Activated CD4-positive, alpha-beta T cell treated with anti-CD3 and anti-CD28 coated beads, Interleukin-2, amount 10 ng/mL, durations not matched to agents 7 days and 5 days (primary cell): ENCODE results near the gene RAD51. TPM values are rescaled to one million over a fixed set of nuclear protein-coding genes. Genes with fewer than 3 reads are reported as not detected.

Experiments
- CTCF ChIA-PET: fragments of 350-600 bp; sonication (Branson Sonifier 250); formaldehyde crosslinking; loops from one replicate; lab custom pipeline; 2021; ENCODE audit warnings: antibody characterized with exemption; lab: Charles Lee
- POLR2A ChIA-PET: fragments of 350-600 bp; sonication (Branson Sonifier 250); formaldehyde crosslinking; loops from one replicate; lab custom pipeline; 2021; ENCODE audit warnings: antibody characterized with exemption; lab: Charles Lee
- DNase-seq: peaks from one replicate; pipeline ENCODE4 v3.0.0-alpha.2; 2020
- H3K27ac Mint-ChIP-seq: one replicate; pipeline ENCODE4 v1.8.0; 2021; ENCODE audit warnings: mild to moderate bottlenecking, moderate library complexity, mixed read lengths
- H3K27me3 Mint-ChIP-seq: one replicate; pipeline ENCODE4 v1.8.0; 2021; ENCODE audit warnings: mixed read lengths
- H3K36me3 Mint-ChIP-seq: one replicate; pipeline ENCODE4 v1.8.0; 2021; ENCODE audit warnings: low read depth, mixed read lengths
- H3K4me1 Mint-ChIP-seq: one replicate; pipeline ENCODE4 v1.8.0; 2021; ENCODE audit warnings: mixed read lengths
- H3K4me3 Mint-ChIP-seq: one replicate; pipeline ENCODE4 v1.8.0; 2021; ENCODE audit warnings: mild to moderate bottlenecking, moderate library complexity, mixed read lengths
- H3K9me3 Mint-ChIP-seq: one replicate; pipeline ENCODE4 v1.8.0; 2021; ENCODE audit warnings: mixed read lengths
- total RNA-seq, 2 experiments: library from RNA; stranded (reverse); gene quantifications; one replicate each; pipeline ENCODE4 v1.2.3, GENCODE V29; 2021

The RAD51 gene
- total RNA-seq, 2 experiments from 2014 or later: 59.9 to 66.7 TPM

DNA sequence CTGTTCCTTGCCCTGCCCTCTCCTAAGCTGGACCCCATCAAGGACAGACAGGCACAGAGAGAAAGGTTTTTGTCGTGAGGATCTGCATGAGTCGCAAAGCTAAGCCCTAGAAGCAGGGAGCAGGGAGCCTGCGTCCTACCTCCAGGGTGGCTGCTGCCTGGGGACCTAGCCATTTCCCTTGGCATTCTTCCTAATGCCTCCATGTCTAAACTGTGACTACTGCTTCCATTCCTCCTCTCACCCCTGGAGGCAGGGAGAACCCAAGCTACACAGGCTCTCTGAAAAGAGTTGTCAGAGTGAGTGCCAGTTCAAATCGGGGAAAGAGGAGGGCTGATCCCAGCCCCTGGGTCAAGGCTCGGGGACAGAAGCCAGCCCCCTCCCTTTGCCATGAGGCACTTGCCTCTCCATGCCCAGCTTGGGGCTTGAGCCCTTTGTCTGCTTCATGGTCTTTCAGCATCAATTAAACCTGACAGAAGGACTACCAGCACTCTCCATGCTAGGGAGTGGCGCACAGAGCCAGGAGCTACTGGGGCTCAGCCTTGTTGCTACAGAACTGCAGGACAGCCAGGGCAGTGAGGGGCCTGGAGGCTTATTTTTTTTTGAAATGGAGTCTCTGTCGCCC lies 71.3 kb downstream of the RAD51 start:
- peaks cover 17% of the 10 kb centered on the region for H3K36me3 Mint-ChIP-seq
- no peaks in the 10 kb centered on the region for H3K9me3 Mint-ChIP-seq
- peaks cover 58% of the 10 kb centered on the region for H3K4me1 Mint-ChIP-seq
- H3K27ac Mint-ChIP-seq: no peak overlapping the region
- H3K27me3 Mint-ChIP-seq: no peaks in the 10 kb centered on the region
- POLR2A ChIA-PET: interaction anchor here (0.6 to 1.5 kb wide), 2 partner anchors 10 kb away, joined by 4 to 6 read pairs; no protein-coding TSS in a partner anchor
- CTCF ChIA-PET: interaction anchor here (0.6 to 2.8 kb wide), 10 partner anchors 9 to 470 kb away, joined by 3 to 13 read pairs (median 3); partner anchors contain the start of gene VPS18
- no peak for DNase-seq
- no peak overlapping the region for H3K4me3 Mint-ChIP-seq

DNA sequence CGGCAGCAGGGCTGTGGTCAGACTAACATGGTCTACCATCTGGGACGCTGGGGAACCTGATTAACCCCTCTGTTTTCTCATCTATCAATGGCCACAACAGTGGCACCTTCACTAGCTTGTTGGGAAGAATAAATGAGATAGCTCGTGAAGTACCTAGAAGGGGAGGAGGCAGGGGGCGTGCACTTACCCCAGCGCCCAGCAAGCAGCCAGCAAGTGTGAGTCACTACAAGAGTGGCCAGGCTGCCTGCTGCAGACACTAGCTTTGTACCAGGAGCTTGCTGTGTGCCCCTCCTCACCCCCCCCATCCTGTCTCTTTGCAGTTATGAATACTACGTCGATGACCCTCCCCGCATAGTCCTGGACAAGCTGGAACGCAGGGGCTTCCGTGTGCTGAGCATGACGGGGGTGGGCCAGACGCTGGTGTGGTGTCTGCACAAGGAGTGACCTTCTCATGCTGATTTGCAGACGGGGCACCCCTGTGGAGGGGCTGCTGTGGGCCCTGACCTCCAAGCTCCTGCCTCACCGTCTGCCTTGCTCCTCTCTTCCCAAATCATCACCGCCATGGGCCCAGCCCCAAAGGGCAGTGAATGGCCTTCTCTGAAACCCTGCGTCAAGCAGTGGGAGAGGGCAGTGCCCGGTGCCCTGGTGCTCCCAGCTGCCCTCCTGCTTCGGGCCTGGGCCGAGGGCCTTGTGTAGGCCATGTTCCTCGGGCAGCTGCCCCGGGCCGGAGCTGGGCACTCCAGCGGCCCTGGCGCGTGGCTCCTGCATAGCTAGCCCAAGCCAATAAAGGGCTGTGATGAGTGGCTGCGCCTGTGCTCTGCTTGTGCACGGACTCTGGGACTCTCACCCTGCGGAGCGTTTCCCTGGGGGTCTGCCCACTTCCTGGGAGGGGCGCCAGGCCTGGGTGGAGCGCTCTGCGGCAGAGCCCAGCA lies 72.2 kb downstream of the RAD51 start:
- CTCF ChIA-PET: interaction anchor here (0.6 to 2.8 kb wide), 10 partner anchors 9 to 280 kb away, joined by 3 to 13 read pairs (median 4); partner anchors contain the start of gene VPS18
- no peaks in the 10 kb centered on the region for H3K9me3 Mint-ChIP-seq
- POLR2A ChIA-PET: interaction anchor here (0.7 kb wide), 1 partner anchor 10 kb away, joined by 3 read pairs; no protein-coding TSS in a partner anchor
- DNase-seq: no peak
- H3K27ac Mint-ChIP-seq: no peak overlapping the region
- H3K4me3 Mint-ChIP-seq: no peak overlapping the region
- no peaks in the 10 kb centered on the region for H3K27me3 Mint-ChIP-seq
- H3K4me1 Mint-ChIP-seq: peaks cover 58% of the 10 kb centered on the region
- peaks cover 18% of the 10 kb centered on the region for H3K36me3 Mint-ChIP-seq

DNA sequence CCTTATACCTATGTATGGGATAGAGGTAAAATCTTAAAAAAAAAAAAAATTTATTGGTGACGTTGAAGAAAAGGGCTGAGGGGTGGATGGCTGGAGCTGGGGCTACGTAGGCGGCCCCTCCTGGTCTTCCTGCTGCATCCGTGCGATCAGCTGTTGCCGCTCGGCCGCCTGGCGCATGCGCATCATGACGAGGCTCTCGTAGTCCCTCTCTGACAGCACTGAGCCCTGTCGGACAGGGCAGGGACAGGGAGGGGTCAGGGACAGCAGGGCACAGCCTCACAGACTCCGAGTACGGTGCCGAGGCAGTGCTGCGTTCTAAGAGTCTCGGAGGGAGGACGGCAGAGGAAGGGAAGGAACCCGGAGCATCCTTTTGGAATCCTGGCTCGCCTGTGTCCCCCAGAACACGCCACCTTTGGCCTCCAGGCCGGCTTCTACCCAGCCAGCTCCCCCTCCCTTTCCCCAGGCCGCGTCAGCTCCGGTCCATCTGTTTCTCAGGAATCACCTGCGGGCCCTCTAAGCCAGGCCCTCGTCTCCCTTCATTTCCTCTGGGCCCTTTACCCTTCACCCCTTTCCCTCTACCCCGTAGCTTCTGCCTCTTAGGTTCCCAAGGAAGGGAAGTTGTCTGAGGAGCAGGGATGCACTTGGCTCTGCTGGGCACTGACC lies 73.0 kb downstream of the RAD51 start:
- ChIA-PET POLR2A (interaction anchor here (0.7 kb wide), 1 partner anchor 9 kb away, joined by 3 read pairs; no protein-coding TSS in a partner anchor), CTCF (interaction anchor here (0.6 to 2.8 kb wide), 5 partner anchors 11 to 134 kb away, joined by 3 to 13 read pairs (median 6); no protein-coding TSS in a partner anchor)
- H3K27ac Mint-ChIP-seq: peak overlapping the region; percentile 62
- peaks cover 54% of the 10 kb centered on the region for H3K4me1 Mint-ChIP-seq
- H3K9me3 Mint-ChIP-seq: no peaks in the 10 kb centered on the region
- H3K36me3 Mint-ChIP-seq: peaks cover 20% of the 10 kb centered on the region
- DNase-seq: no peak
- no peaks in the 10 kb centered on the region for H3K27me3 Mint-ChIP-seq
- H3K4me3 Mint-ChIP-seq: no peak overlapping the region

DNA sequence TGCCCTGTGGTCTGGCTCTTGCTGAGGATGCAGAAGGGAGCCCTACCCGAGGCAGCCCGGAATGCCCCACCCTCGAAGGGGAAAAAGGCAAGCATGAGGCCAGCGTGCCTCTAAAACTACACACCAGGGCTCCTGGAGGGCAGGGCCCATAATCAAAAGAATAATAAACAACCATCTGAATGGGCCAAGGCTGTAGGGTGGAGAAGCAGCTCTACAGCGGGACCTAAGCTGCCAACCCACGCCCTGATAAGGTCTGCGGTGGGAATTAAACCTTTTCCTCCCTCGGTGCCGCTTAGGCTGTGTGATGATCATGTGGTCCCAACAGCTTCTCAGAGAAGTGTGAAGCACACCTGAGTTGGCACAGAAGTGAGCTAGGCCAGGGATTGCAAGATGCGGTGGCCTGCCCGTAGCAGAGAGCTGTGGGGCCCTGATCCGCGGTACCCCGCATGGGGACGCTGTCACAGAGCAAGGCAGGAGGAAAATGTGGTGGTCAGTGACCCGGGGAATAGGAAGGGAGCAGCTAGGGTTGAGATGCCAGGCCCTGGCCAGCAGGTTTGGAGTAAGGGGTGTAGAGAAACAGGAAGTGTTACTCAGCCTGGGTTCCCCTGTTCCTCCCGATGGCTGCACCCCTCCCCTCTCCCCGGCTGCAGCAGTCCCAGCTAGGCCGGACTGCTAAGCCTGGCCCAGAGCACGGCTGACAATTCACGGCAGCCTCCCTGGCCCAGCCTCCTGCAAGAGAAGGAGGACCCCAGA lies 73.7 kb downstream of the RAD51 start:
- ChIA-PET POLR2A (no interaction called here), CTCF (interaction anchor here (1.4 to 2.8 kb wide), 6 partner anchors 13 to 126 kb away, joined by 3 to 13 read pairs (median 8); partner anchors contain the start of gene VPS18)
- no peak overlapping the region for H3K4me3 Mint-ChIP-seq
- no peaks in the 10 kb centered on the region for H3K9me3 Mint-ChIP-seq
- peaks cover 46% of the 10 kb centered on the region for H3K4me1 Mint-ChIP-seq
- peak overlapping the region; percentile 90 for H3K27ac Mint-ChIP-seq
- no peaks in the 10 kb centered on the region for H3K27me3 Mint-ChIP-seq
- DNase-seq: no peak
- peaks cover 20% of the 10 kb centered on the region for H3K36me3 Mint-ChIP-seq

DNA sequence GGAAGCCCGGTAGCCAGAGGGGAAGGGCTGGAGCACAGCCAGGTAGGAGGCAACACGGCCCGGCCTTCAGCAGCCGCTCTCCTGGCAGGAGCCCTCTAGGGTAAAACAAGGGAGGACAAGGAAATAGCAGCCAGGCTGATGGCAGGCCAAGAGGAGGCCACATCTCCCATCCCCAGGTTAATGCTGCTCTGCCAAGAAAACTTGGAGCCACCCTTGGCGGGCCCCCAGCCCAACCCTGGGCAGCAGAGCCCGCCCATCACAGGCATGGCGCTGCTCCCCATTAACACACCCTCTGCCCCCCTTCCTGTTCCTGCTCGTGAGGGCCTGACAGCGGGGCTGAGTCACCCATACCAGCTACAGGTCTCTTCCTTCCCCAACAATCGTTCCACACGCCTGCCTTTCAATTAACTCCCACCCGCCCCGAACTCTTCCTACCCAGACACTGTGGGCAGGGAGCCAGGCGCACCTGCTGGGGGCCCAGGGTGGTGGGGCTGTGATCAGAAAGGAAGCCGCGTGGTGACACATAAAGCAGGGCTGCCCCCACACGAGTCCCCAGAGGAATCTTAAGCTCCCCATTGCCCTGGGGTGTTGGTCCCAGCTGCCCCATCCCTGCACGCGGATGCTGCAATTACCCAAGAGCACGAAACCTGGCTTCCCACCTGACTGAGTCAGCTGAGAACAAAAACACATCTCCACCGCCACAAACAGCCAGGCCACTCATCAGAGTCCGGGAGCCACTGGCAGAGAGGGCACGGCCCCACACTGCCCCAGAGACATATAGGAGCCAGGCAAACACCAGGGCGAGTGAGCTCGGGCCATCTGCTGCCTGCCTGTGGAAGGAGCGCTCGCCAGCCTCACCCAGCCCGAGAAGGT lies 74.5 kb downstream of the RAD51 start, which contains the start of gene C15orf62:
Gene C15orf62, plus strand, starts transcription at position 707 of the 873 bp plus-strand sequence. CDS start 516 bp downstream, outside the sequence.
- Mint-ChIP-seq H3K4me3 (peak within 1 kb of the TSS; percentile 37), H3K9me3 (no peaks in the 10 kb centered on the region)

DNA sequence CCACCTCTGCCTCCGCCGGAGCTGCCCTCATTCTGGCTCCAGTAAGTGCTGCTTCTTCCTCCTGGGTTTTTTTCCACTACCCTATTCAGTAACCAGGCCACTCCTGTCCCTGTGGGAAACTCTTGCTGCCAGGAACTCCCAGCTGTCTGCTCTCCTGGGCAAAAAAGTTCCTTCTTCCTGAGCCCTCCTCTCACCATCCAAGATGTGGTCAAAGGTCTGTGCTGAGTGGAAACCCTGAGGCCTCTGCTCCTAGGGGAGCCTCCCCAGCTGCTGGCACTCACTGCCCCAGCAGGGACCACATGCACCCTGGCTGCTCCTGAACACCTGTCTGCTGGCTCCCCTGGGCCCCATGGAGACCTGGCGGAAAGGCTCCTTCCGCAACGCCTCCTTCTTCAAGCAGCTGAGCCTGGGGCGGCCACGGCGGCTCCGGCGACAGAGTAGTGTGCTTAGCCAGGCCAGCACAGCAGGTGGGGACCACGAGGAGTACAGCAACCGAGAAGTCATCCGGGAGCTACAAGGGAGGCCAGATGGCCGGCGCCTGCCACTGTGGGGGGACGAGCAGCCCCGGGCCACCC lies 75.3 kb downstream of the RAD51 start:
- H3K27ac Mint-ChIP-seq: peak overlapping the region; percentile 90

More for the DNA sequence above, 74.5 kb downstream of the RAD51 start, which contains the start of gene C15orf62:
- ChIA-PET POLR2A (no interaction called here), CTCF (interaction anchor here (1.4 to 2.6 kb wide), 5 partner anchors 13 to 125 kb away, joined by 3 to 10 read pairs (median 6); partner anchors contain the start of gene VPS18)
- peaks cover 43% of the 10 kb centered on the region for H3K4me1 Mint-ChIP-seq
- no peaks in the 10 kb centered on the region for H3K27me3 Mint-ChIP-seq
- H3K36me3 Mint-ChIP-seq: peaks cover 21% of the 10 kb centered on the region
- DNase-seq: peak; percentile 50
- peak within 1 kb of the TSS; percentile 90 for H3K27ac Mint-ChIP-seq

DNA sequence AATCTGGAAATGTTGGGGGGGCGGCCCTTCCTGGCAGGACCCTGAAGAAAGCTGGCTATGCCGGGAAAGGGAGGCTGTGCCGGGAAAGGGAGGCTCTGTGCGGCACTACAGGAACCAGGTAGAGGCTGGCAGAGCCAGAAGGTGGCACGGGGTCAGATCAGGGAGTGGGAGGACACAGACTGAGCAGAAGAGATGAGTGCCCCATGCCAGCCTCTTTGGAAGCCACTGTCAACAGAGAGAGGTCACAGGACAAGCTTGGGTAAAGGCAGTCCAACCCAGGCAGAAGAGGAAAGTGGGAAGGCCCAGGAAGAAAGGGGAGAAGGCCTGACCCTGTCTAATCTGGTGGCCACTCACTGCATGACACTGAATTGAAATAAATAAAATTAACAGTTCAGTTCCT lies 76.3 kb downstream of the RAD51 start:
- Mint-ChIP-seq H3K4me3 (no peak overlapping the region), H3K9me3 (no peaks in the 10 kb centered on the region), H3K36me3 (peaks cover 21% of the 10 kb centered on the region), H3K27ac (no peak overlapping the region), H3K27me3 (no peaks in the 10 kb centered on the region), H3K4me1 (peaks cover 26% of the 10 kb centered on the region)
- POLR2A ChIA-PET: no interaction called here
- DNase-seq: no peak
- CTCF ChIA-PET: interaction anchor here (0.6 to 2.8 kb wide), 4 partner anchors 11 to 33 kb away, joined by 3 to 10 read pairs (median 6); no protein-coding TSS in a partner anchor

More for the DNA sequence above, 75.3 kb downstream of the RAD51 start:
- Mint-ChIP-seq H3K36me3 (peaks cover 21% of the 10 kb centered on the region), H3K4me3 (peak overlapping the region; percentile 37), H3K27me3 (no peaks in the 10 kb centered on the region), H3K4me1 (peaks cover 36% of the 10 kb centered on the region), H3K9me3 (no peaks in the 10 kb centered on the region)
- POLR2A ChIA-PET: no interaction called here
- CTCF ChIA-PET: interaction anchor here (1.4 to 2.8 kb wide), 4 partner anchors 12 to 124 kb away, joined by 3 to 10 read pairs (median 9); partner anchors contain the start of gene VPS18
- DNase-seq: no peak

DNA sequence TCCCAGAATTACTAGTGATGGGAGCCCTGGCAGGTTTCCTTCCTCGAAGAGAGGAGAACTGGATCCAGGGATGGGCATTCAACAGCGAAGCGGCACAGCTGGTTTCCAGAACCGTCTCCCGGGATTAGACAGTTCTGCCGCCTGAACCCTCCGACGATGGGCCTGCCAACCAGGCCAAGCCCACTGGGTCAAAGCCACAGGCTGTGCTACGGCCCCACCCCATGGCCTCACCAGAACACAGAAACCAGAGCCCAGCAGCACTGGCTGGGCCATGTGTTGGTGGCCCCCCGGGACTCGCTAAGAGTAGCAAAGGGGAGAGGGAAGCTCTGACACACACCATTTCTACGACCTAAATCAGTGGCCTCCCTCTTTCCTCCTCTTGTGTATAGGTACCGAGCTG lies 77.0 kb downstream of the RAD51 start:
- POLR2A ChIA-PET: no interaction called here
- Mint-ChIP-seq H3K36me3 (peaks cover 28% of the 10 kb centered on the region), H3K27ac (no peak overlapping the region), H3K4me1 (peaks cover 30% of the 10 kb centered on the region), H3K27me3 (no peaks in the 10 kb centered on the region), H3K9me3 (no peaks in the 10 kb centered on the region), H3K4me3 (no peak overlapping the region)
- DNase-seq: no peak
- CTCF ChIA-PET: interaction anchor here (2.8 to 3.9 kb wide), 2 partner anchors 11 to 28 kb away, joined by 9 to 16 read pairs; no protein-coding TSS in a partner anchor

DNA sequence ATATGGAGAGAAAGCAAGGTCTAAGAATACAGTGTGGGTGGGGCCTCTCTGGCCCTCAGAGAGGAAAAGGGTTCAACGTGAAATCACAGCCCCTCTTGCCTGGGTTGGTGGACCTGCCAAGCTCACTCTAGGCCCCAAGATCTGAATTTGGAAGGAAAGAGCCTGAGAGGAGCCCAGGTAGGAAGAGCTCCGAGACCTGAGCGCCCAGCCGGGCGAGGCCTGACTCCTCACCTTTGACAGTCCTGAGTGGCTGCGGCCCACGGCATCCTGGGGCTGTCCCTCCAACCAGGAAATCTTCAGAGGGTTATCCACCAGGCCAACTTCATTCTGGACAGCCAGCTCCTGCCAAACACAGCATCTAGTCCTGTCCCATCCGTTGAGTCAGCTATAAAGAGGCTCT lies 78.5 kb downstream of the RAD51 start:
- Mint-ChIP-seq H3K27me3 (no peaks in the 10 kb centered on the region), H3K27ac (no peak overlapping the region), H3K4me3 (no peak overlapping the region), H3K9me3 (no peaks in the 10 kb centered on the region), H3K4me1 (peaks cover 30% of the 10 kb centered on the region), H3K36me3 (peaks cover 23% of the 10 kb centered on the region)
- CTCF ChIA-PET: interaction anchor here (0.7 to 3.9 kb wide), 5 partner anchors 9 to 452 kb away, joined by 3 to 16 read pairs (median 4); partner anchors contain the start of gene GCHFR
- POLR2A ChIA-PET: no interaction called here
- no peak for DNase-seq

DNA sequence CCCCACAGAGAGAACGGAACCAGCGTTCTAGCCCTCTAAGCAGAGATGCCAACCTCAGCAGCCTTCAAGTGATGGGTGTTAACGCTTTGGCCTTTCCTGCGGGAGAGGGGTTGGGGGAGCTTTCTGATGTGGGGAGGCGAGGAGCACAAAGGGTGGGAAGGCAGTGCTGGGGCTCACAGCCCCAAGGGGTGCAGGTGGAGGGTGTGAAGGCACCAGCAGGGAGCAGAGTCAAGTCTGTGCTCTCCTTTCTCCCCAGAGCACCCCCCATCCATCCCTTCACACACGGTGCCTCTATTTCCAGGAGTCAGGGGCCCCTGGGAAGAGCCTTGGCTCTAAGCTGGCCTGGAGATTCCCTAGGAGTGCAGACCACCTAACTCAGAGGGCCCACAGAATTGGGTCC lies 78.9 kb downstream of the RAD51 start:
- Mint-ChIP-seq H3K9me3 (no peaks in the 10 kb centered on the region), H3K4me1 (peaks cover 26% of the 10 kb centered on the region), H3K27me3 (no peaks in the 10 kb centered on the region), H3K27ac (no peak overlapping the region), H3K4me3 (no peak overlapping the region), H3K36me3 (peaks cover 23% of the 10 kb centered on the region)
- no peak for DNase-seq
- ChIA-PET POLR2A (no interaction called here), CTCF (interaction anchor here (1.4 to 3.9 kb wide), 4 partner anchors 9 to 17 kb away, joined by 3 to 16 read pairs (median 4); partner anchors contain the start of gene GCHFR)
